DND-41 (cell line): Measurements from ENCODE around the gene SLC25A34.

Experiments used
- EZH2 ChIP-seq: IDR thresholded peaks from 3 replicates; pipeline ENCODE4 v1.6.1; 2012; ENCODE audit warnings: borderline replicate concordance, low read depth, mild to moderate bottlenecking, moderate library complexity, low read length, inconsistent platforms; ENCODE audit not compliant: severe bottlenecking
- TF ChIP-seq, protein P1 (sequence below): IDR thresholded peaks from 2 replicates; pipeline ENCODE4 v1.5.1; 2012; ENCODE audit warnings: borderline replicate concordance, low read length, moderate library complexity, mild to moderate bottlenecking; ENCODE audit not compliant: poor library complexity, severe bottlenecking; ENCODE audit errors: extremely low read depth

DNA sequence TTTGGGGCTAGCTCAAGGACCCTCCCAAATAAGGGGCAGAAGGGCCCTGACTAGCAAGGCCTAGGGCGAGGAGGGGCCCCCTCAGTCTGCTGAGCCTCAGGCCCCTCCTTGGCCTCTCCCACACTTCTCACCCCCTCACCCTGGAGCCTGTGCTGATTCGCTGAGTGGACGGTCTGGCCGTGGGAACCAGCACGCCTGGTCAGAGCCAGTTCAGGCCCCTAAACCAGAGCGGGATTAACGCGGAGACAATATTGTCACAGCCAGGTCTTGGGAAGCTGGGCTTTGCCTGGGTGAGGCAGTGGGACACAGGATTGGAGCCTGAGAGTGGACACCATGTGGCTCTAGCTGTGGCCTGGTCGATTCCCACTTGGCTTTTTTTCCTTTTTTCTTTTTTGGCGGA lies 17.7 kb downstream of the SLC25A34 start:
- TF ChIP-seq, protein P1, sequence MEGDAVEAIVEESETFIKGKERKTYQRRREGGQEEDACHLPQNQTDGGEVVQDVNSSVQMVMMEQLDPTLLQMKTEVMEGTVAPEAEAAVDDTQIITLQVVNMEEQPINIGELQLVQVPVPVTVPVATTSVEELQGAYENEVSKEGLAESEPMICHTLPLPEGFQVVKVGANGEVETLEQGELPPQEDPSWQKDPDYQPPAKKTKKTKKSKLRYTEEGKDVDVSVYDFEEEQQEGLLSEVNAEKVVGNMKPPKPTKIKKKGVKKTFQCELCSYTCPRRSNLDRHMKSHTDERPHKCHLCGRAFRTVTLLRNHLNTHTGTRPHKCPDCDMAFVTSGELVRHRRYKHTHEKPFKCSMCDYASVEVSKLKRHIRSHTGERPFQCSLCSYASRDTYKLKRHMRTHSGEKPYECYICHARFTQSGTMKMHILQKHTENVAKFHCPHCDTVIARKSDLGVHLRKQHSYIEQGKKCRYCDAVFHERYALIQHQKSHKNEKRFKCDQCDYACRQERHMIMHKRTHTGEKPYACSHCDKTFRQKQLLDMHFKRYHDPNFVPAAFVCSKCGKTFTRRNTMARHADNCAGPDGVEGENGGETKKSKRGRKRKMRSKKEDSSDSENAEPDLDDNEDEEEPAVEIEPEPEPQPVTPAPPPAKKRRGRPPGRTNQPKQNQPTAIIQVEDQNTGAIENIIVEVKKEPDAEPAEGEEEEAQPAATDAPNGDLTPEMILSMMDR = no peak
- no peak for TF ChIP-seq EZH2
